ENCODE data around the gene ALAD. TPM values are rescaled to one million over a fixed set of nuclear protein-coding genes. Genes with fewer than 3 reads are reported as not detected.

Gene ALAD
- total and polyA plus RNA-seq, 2 of the 13 experiments (the other 11 are each of a cell fraction or from before 2014, with no cell fraction given): 21.8 to 30.1 TPM

DNA sequence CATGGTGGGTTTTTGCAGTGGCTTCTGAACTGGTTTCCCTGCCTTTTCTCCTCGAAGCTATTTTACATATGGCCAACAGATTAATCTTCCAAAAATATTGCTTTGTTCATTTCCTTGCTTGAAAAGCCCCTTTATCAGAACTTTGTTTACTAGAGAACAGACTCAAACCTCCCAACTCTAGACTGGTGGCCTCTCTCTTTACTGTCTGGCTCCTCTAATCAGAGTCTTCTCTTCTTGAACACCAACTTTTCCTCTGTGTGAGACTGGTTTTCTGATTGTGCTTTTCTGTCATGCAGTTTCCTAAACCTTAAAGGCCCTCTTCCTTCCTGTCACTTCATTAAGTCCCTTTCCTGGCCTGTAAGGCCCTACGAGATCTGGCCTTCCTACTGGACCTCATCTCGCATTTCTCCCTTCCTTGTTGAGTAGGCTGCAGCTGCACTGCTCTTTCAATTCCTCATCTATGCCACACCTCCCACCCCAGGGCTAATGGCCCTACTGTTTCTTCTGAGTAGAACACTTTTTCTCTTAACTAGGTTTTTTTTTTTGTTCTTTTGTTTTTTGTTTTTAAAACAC is 15.2 kb upstream of the ALAD start:
- intact Hi-C loops (cut with micrococcal nuclease; ENCODE audit: unreplicated experiment): loop anchor here (10.0 kb wide), 1 partner anchor 239 kb away; no protein-coding TSS in a partner anchor
- H2AFZ ChIP-seq (ENCODE audit: low read length): no peak overlapping the region
- no peak overlapping the region for H3K9ac ChIP-seq (ENCODE audit: insufficient read depth, low read depth, low read length)
- H3K79me2 ChIP-seq (ENCODE audit: insufficient read depth, low read length): no peaks in the 10 kb centered on the region
- TF ChIP-seq FOXK2 (IDR thresholded peaks at IDR 0.05) (no peak), DBP (CRISPR knock-in tag; IDR thresholded peaks at IDR 0.05; ENCODE audit: not compliant biosample characterization) (no peak)
- no peaks in the 10 kb centered on the region for H3K9me3 ChIP-seq (ENCODE audit: low read length)
- in situ Hi-C loops (cut with HindIII; ENCODE audit: extremely low pct_ligation_motif_present, low pct_unique_long_range_greater_than_20kb): no loop called here
- ATAC-seq (no peak; the same call in 2 of the 3 replicates), DNase-seq (ENCODE audit: low spot score) (no peak), FAIRE-seq (no peak)
- WGBS (ENCODE audit: low lambda C conversion rate): 9% methylated on average over 3 of the region's 3 CpGs
- CTCF ChIA-PET (ENCODE audit: low intra/inter-chr PET ratio, low total read pairs): no interaction called here
- peaks cover 8% of the 10 kb centered on the region for H3K4me1 ChIP-seq (ENCODE audit: insufficient read depth, low read length)
- no peak overlapping the region for H3K4me2 ChIP-seq (ENCODE audit: low read depth, low read length)
- POLR2A ChIA-PET: no interaction called here
- no peaks in the 10 kb centered on the region for H3K36me3 ChIP-seq (replicated peaks in 1 of 2; ENCODE audit: control insufficient read depth in 1 of 2, insufficient read depth in 2 of 2, low read length in 2 of 2)
- H3K4me3 ChIP-seq (replicated peaks in 1 of 3; ENCODE audit: insufficient read depth in 1 of 3, low read depth in 2 of 3, low read length in 3 of 3): no peak overlapping the region
- H4K20me1 ChIP-seq (ENCODE audit: insufficient read depth, low read length): no peaks in the 10 kb centered on the region
- BruUV-seq (replicated peaks): no TSS peak
- H3K27ac ChIP-seq (ENCODE audit: extremely low read length, insufficient read depth, low read length): no peak overlapping the region
- H3K27me3 ChIP-seq (ENCODE audit: control insufficient read depth in 1 of 2, insufficient read depth in 2 of 2, low read length in 2 of 2): no peaks in the 10 kb centered on the region

DNA sequence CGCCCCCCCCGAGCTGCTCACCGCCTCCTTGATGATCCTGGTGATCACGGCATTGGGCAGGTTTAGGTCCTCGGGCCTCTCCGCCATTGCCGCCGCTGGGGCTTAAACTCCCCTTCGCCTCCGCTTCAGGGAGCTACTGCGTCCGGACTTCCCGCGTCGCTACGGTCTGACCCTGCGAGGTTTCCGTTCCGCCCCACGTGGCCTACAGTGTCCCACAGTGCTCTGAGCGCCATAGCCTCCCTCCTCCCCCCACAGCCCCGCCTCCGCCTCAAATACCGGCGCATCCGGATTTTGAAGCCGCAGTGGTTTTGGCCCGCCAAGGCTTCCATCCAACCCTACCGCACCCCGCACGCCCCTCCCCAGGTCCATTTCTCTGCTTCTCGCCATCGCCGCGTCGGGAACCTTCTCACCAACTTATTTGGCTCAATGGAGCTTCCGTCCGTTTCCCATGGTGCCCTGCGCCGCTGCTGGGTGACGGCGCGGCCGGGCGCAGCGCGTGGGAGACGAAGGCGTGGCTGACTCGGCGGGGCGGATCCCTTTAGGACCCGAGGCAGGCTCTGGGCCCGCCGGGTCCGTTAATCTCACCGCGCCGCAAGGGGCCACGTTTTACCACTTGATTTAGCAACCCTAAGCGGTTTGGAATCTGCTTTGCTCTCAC is 9.3 kb upstream of the ALAD start, which contains the start of the genes C9orf43 and POLE3:
Gene C9orf43 (plus strand): TSS at position 541 of the 658 bp plus-strand sequence. CDS start 2,747 bp downstream, outside the sequence.
Gene POLE3 (minus strand): TSS at position 469 of the 658 bp plus-strand sequence. CDS start 382 bp downstream, at position 87.
- Histone ChIP-seq H3K27me3 (ENCODE audit: control insufficient read depth in 1 of 2, insufficient read depth in 2 of 2, low read length in 2 of 2) (no peaks in the 10 kb centered on the region; a peak in 1 of 5 replicates), H3K36me3 (replicated peaks in 1 of 2; ENCODE audit: control insufficient read depth in 1 of 2, insufficient read depth in 2 of 2, low read length in 2 of 2) (peaks cover 0 to 19% of the 10 kb centered on the region in 2 experiments; a peak in 3 of 5 replicates), H2AFZ (ENCODE audit: low read length) (peak within 1 kb of the TSS; percentile 85), H3K9ac (ENCODE audit: insufficient read depth, low read depth, low read length) (peak within 1 kb of the TSS; percentile 93), H3K4me1 (ENCODE audit: insufficient read depth, low read length) (peaks cover 37% of the 10 kb centered on the region), H3K79me2 (ENCODE audit: insufficient read depth, low read length) (peaks cover 12% of the 10 kb centered on the region), H4K20me1 (ENCODE audit: insufficient read depth, low read length) (no peaks in the 10 kb centered on the region), H3K4me2 (ENCODE audit: low read depth, low read length) (peak within 1 kb of the TSS; percentile 86), H3K9me3 (ENCODE audit: low read length) (no peaks in the 10 kb centered on the region), H3K4me3 (replicated peaks in 1 of 3; ENCODE audit: insufficient read depth in 1 of 3, low read depth in 2 of 3, low read length in 3 of 3) (peak within 1 kb of the TSS; percentile 91 to 98 (median 95)), H3K27ac (ENCODE audit: extremely low read length, insufficient read depth, low read length) (peak within 1 kb of the TSS; percentile 91)
- peak; percentile 97 for ATAC-seq
- POLR2A ChIA-PET: interaction anchor here (0.8 to 3.6 kb wide), 32 partner anchors 10 to 245 kb away, joined by 3 to 50 read pairs (median 4); partner anchors contain the start of genes ALAD, CDC26, FKBP15 and HDHD3
- CTCF ChIA-PET (ENCODE audit: low intra/inter-chr PET ratio, low total read pairs): no interaction called here
- peak; percentile 70 for FAIRE-seq
- no TSS peak for BruUV-seq (replicated peaks)
- WGBS (ENCODE audit: low lambda C conversion rate): under 1% methylated on average over 38 of the region's 61 CpGs
- intact Hi-C loops (cut with micrococcal nuclease; ENCODE audit: unreplicated experiment) (loop anchor here (10.0 kb wide), 1 partner anchor 244 kb away; no protein-coding TSS in a partner anchor), in situ Hi-C loops (cut with HindIII; ENCODE audit: extremely low pct_ligation_motif_present, low pct_unique_long_range_greater_than_20kb) (no loop called here)
- peak; percentile 91 for DNase-seq (ENCODE audit: low spot score)
- TF ChIP-seq TEAD2 (CRISPR knock-in tag; IDR thresholded peaks at IDR 0.05) (no peak; the same call in 1 of the 2 replicates), CCDC6 (CRISPR knock-in tag; IDR thresholded peaks at IDR 0.05) (no peak), SOX13 (IDR thresholded peaks at IDR 0.05) (0 out of 2 replicates have a peak, but pooled peaks have one; percentile 34), SOX13 (CRISPR knock-in tag; conservative IDR thresholded peaks at IDR 0.05 in 1 of 2, IDR thresholded peaks at IDR 0.05 in 1 of 2) (peak in 1 of 2 experiments; percentile 24; a peak in 2 of 4 replicates), ZNF850 (CRISPR knock-in tag; conservative IDR thresholded peaks at IDR 0.05) (no peak), MYC (CRISPR knock-in tag; IDR thresholded peaks at IDR 0.05; ENCODE audit: borderline replicate concordance) (peak; percentile 99), BRF2 (CRISPR knock-in tag; IDR thresholded peaks at IDR 0.05) (peak; percentile 85), SIN3A (IDR thresholded peaks at IDR 0.05; ENCODE audit: borderline replicate concordance, low read depth, low read length) (peak; percentile 93; the same call in 1 of the 2 replicates), ZFP37 (CRISPR knock-in tag; IDR thresholded peaks at IDR 0.05; ENCODE audit: borderline replicate concordance) (no peak), ZNF350 (CRISPR knock-in tag; IDR thresholded peaks at IDR 0.05; ENCODE audit: borderline replicate concordance, low read depth) (peak; percentile 96), HOXA7 (CRISPR knock-in tag; IDR thresholded peaks at IDR 0.05) (no peak)
- TF ChIP-seq, protein P1, sequence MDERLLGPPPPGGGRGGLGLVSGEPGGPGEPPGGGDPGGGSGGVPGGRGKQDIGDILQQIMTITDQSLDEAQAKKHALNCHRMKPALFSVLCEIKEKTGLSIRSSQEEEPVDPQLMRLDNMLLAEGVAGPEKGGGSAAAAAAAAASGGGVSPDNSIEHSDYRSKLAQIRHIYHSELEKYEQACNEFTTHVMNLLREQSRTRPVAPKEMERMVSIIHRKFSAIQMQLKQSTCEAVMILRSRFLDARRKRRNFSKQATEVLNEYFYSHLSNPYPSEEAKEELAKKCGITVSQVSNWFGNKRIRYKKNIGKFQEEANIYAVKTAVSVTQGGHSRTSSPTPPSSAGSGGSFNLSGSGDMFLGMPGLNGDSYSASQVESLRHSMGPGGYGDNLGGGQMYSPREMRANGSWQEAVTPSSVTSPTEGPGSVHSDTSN (CRISPR knock-in tag; IDR thresholded peaks at IDR 0.05): no peak

All from HepG2 (cell line).